Liver (tissue), 9 donors: ENCODE measurements around the gene TMEM63C. TPM values are rescaled to one million over a fixed set of nuclear protein-coding genes. Genes with fewer than 3 reads are reported as not detected.

Experiments used
- DNase-seq: peaks from one replicate; pipeline ENCODE4 v3.0.0-alpha.2; 2017; ENCODE audit warnings: low spot score
- H3K27ac ChIP-seq, 2 donors: one replicate each; pipeline ENCODE4 v1.7.0; 2013; ENCODE audit warnings: inconsistent platforms in 2 of 2, low read length in 2 of 2, control low read depth in 1 of 2, low read depth in 1 of 2, mild to moderate bottlenecking in 1 of 2
- H3K27me3 ChIP-seq, 4 donors: one replicate each; pipeline versions ENCODE4 v1.6.1 to v1.7.0; 2013; ENCODE audit warnings: low read length in 3 of 4, inconsistent platforms in 1 of 4, mild to moderate bottlenecking in 1 of 4, moderate library complexity in 1 of 4; ENCODE audit not compliant: control insufficient read depth in 4 of 4, insufficient read depth in 4 of 4
- H3K36me3 ChIP-seq, 4 donors: one replicate each; pipeline versions ENCODE4 v1.6.1 to v1.7.0; 2013; ENCODE audit warnings: low read length in 3 of 4, mild to moderate bottlenecking in 3 of 4, low read depth in 1 of 4, moderate library complexity in 1 of 4; ENCODE audit not compliant: control insufficient read depth in 4 of 4, insufficient read depth in 3 of 4
- H3K4me1 ChIP-seq, 4 donors: one replicate each; pipeline versions ENCODE4 v1.6.1 to v1.7.0; 2013; ENCODE audit warnings: low read length in 3 of 4, mild to moderate bottlenecking in 3 of 4, moderate library complexity in 1 of 4; ENCODE audit not compliant: control insufficient read depth in 4 of 4, insufficient read depth in 4 of 4
- H3K4me3 ChIP-seq, 3 donors: one replicate each; pipeline versions ENCODE4 v1.6.1 to v1.7.0; 2013; ENCODE audit warnings: low read length in 3 of 3, control low read depth in 1 of 3, low read depth in 1 of 3, mild to moderate bottlenecking in 1 of 3
- H3K9ac ChIP-seq, 2 donors: one replicate each; pipeline ENCODE4 v1.7.0; 2013; ENCODE audit warnings: low read length in 2 of 2, mild to moderate bottlenecking in 2 of 2, moderate library complexity in 2 of 2, control low read depth in 1 of 2, low read depth in 1 of 2
- H3K9me3 ChIP-seq, 4 donors: one replicate each; pipeline versions ENCODE4 v1.6.1 to v1.7.0; 2013; ENCODE audit warnings: low read length in 3 of 4; ENCODE audit not compliant: control insufficient read depth in 4 of 4
- EGR1 ChIP-seq, 2 donors: IDR thresholded peaks; 2 replicates each; pipeline ENCODE4 v1.6.1; 2016 to 2018; ENCODE audit warnings: antibody characterized with exemption in 2 of 2, low read depth in 2 of 2
- FOXA1 ChIP-seq: IDR thresholded peaks from 2 replicates; pipeline ENCODE4 v1.6.1; 2016; ENCODE audit warnings: antibody characterized with exemption
- FOXA2 ChIP-seq: IDR thresholded peaks from 2 replicates; pipeline ENCODE4 v1.6.1; 2016; ENCODE audit warnings: antibody characterized with exemption
- GABPA ChIP-seq, 2 donors: IDR thresholded peaks in 1 of 2; conservative IDR thresholded peaks in 1 of 2; 2 replicates each; pipeline ENCODE4 v1.6.1; 2016; ENCODE audit warnings: antibody characterized with exemption in 2 of 2, mild to moderate bottlenecking in 1 of 2, moderate library complexity in 1 of 2
- HNF4A ChIP-seq, 2 donors: conservative IDR thresholded peaks; 2 replicates each; pipeline ENCODE4 v1.6.1; 2016; ENCODE audit warnings: antibody characterized with exemption in 2 of 2, mild to moderate bottlenecking in 2 of 2
- HNF4G ChIP-seq: IDR thresholded peaks from 2 replicates; pipeline ENCODE4 v1.6.1; 2016; ENCODE audit warnings: antibody characterized with exemption
- JUND ChIP-seq, 2 donors: IDR thresholded peaks; 2 replicates each; pipeline ENCODE4 v1.6.1; 2016; ENCODE audit warnings: antibody characterized with exemption in 2 of 2
- NR2F2 ChIP-seq: IDR thresholded peaks from 2 replicates; pipeline ENCODE4 v1.6.1; 2016; ENCODE audit warnings: antibody characterized with exemption
- RAD21 ChIP-seq, 2 donors: IDR thresholded peaks; 2 replicates each; pipeline ENCODE4 v1.6.1; 2016; ENCODE audit warnings: antibody characterized with exemption in 2 of 2, mild to moderate bottlenecking in 2 of 2
- RXRA ChIP-seq, 2 donors: IDR thresholded peaks; 2 replicates each; pipeline ENCODE4 v1.6.1; 2017 to 2018; ENCODE audit warnings: antibody characterized with exemption in 2 of 2, mild to moderate bottlenecking in 1 of 2
- SP1 ChIP-seq: IDR thresholded peaks from 2 replicates; pipeline ENCODE4 v1.6.1; 2018; ENCODE audit warnings: antibody characterized with exemption, mild to moderate bottlenecking
- YY1 ChIP-seq: IDR thresholded peaks from 2 replicates; pipeline ENCODE4 v1.6.1; 2016; ENCODE audit warnings: antibody characterized with exemption, mild to moderate bottlenecking
- WGBS: extraction: QIAGEN DNeasy Blood & Tissue Kit; methylation state at CpG from one replicate; pipeline ENCODE4 v1.1.7; 2013; 5-methylcytosine and 5-hydroxymethylcytosine counted together
- polyA plus RNA-seq, 2 donors: library from polyadenylated mRNA; stranded (reverse) in 1 of 2; unstranded in 1 of 2; fragments of 200-250 nt in 1 of 2; fragments of >200 nt in 1 of 2; fragmentation: Nextera tagmentation in 1 of 2; extraction: Ambion mirVana in 1 of 2; gene quantifications; one replicate each; pipeline versions ENCODE4 v1.2.1 to v1.2.3, GENCODE V29; 2013 to 2015
- total RNA-seq, 2 donors: library from RNA; depleted of rRNA; stranded (reverse); fragments of >200 nt; gene quantifications; one replicate each; pipeline ENCODE4 v1.2.3, GENCODE V29; 2014
- TF ChIP-seq, protein P1 (sequence below): fragments of 150-350 bp; IDR thresholded peaks from 2 replicates; pipeline ENCODE4 v1.5.1; 2017; ENCODE audit warnings: improper control_type of control experiment, low read depth, low read length; ENCODE audit not compliant: missing input control
- TF ChIP-seq, protein P2 (sequence below): IDR thresholded peaks from 2 replicates; pipeline ENCODE4 v1.6.1; 2016; ENCODE audit warnings: antibody characterized with exemption
- TF ChIP-seq, protein P3 (sequence below): IDR thresholded peaks from 2 replicates; pipeline ENCODE4 v1.6.1; 2016; ENCODE audit warnings: antibody characterized with exemption, mild to moderate bottlenecking
- TF ChIP-seq, protein P4 (sequence below): IDR thresholded peaks from 2 replicates; pipeline ENCODE4 v1.6.1; 2016; ENCODE audit warnings: antibody characterized with exemption
- TF ChIP-seq, protein P5 (sequence below): IDR thresholded peaks from 2 replicates; pipeline ENCODE4 v1.6.1; 2016; ENCODE audit warnings: antibody characterized with exemption
- donor health status: healthy.
- donor health status: healthy.
- donor health status: healthy.
- donor health status: healthy.
- donor health status: healthy.

Gene TMEM63C
- total and polyA plus RNA-seq, 4 donors = 0.13 to 1.6 (median 0.25) TPM; not detected in 1

DNA sequence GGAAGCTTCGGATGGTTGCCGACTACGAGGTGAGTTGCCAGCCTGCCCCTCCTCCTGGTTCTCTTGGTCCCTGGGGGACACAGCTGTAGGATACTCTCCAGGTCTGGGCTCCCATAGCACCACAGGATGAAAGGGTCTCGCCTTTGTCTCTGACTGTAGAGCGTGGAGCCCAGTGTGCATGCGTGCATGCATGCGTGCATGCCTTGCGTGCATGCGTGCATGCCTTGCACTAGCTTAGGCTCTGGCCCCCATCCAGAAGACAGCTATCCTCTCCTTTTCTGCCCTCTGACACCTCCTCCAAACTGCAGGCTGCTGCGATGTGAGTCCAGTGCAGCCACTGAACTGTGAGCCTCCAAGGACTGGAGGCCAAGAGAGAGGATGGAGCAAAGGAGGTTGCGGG, 70.3 kb downstream of the TMEM63C start:
- Histone ChIP-seq H3K36me3 (no peaks in the 10 kb centered on the region), H3K4me1 (no peaks in the 10 kb centered on the region), H3K27ac (no peak overlapping the region), H3K4me3 (no peak overlapping the region), H3K9me3 (no peaks in the 10 kb centered on the region), H3K9ac (no peak overlapping the region), H3K27me3 (peaks cover 0 to 4% (median 0%) of the 10 kb centered on the region in 4 donors)
- 95% methylated on average over 11 of the region's 11 CpGs for WGBS
- TF ChIP-seq HNF4A (conservative IDR thresholded peaks at IDR 0.05) (no peak), JUND (IDR thresholded peaks at IDR 0.05) (no peak), SP1 (no peak), HNF4G (no peak), FOXA1 (no peak), YY1 (no peak), EGR1 (IDR thresholded peaks at IDR 0.05; ENCODE audit: low read depth in 2 of 2) (no peak)
- TF ChIP-seq, protein P1, sequence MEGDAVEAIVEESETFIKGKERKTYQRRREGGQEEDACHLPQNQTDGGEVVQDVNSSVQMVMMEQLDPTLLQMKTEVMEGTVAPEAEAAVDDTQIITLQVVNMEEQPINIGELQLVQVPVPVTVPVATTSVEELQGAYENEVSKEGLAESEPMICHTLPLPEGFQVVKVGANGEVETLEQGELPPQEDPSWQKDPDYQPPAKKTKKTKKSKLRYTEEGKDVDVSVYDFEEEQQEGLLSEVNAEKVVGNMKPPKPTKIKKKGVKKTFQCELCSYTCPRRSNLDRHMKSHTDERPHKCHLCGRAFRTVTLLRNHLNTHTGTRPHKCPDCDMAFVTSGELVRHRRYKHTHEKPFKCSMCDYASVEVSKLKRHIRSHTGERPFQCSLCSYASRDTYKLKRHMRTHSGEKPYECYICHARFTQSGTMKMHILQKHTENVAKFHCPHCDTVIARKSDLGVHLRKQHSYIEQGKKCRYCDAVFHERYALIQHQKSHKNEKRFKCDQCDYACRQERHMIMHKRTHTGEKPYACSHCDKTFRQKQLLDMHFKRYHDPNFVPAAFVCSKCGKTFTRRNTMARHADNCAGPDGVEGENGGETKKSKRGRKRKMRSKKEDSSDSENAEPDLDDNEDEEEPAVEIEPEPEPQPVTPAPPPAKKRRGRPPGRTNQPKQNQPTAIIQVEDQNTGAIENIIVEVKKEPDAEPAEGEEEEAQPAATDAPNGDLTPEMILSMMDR = no peak
- TF ChIP-seq, protein P2, sequence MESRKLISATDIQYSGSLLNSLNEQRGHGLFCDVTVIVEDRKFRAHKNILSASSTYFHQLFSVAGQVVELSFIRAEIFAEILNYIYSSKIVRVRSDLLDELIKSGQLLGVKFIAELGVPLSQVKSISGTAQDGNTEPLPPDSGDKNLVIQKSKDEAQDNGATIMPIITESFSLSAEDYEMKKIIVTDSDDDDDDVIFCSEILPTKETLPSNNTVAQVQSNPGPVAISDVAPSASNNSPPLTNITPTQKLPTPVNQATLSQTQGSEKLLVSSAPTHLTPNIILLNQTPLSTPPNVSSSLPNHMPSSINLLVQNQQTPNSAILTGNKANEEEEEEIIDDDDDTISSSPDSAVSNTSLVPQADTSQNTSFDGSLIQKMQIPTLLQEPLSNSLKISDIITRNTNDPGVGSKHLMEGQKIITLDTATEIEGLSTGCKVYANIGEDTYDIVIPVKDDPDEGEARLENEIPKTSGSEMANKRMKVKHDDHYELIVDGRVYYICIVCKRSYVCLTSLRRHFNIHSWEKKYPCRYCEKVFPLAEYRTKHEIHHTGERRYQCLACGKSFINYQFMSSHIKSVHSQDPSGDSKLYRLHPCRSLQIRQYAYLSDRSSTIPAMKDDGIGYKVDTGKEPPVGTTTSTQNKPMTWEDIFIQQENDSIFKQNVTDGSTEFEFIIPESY = no peak
- TF ChIP-seq, protein P3, sequence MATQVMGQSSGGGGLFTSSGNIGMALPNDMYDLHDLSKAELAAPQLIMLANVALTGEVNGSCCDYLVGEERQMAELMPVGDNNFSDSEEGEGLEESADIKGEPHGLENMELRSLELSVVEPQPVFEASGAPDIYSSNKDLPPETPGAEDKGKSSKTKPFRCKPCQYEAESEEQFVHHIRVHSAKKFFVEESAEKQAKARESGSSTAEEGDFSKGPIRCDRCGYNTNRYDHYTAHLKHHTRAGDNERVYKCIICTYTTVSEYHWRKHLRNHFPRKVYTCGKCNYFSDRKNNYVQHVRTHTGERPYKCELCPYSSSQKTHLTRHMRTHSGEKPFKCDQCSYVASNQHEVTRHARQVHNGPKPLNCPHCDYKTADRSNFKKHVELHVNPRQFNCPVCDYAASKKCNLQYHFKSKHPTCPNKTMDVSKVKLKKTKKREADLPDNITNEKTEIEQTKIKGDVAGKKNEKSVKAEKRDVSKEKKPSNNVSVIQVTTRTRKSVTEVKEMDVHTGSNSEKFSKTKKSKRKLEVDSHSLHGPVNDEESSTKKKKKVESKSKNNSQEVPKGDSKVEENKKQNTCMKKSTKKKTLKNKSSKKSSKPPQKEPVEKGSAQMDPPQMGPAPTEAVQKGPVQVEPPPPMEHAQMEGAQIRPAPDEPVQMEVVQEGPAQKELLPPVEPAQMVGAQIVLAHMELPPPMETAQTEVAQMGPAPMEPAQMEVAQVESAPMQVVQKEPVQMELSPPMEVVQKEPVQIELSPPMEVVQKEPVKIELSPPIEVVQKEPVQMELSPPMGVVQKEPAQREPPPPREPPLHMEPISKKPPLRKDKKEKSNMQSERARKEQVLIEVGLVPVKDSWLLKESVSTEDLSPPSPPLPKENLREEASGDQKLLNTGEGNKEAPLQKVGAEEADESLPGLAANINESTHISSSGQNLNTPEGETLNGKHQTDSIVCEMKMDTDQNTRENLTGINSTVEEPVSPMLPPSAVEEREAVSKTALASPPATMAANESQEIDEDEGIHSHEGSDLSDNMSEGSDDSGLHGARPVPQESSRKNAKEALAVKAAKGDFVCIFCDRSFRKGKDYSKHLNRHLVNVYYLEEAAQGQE = no peak
- TF ChIP-seq, protein P4, sequence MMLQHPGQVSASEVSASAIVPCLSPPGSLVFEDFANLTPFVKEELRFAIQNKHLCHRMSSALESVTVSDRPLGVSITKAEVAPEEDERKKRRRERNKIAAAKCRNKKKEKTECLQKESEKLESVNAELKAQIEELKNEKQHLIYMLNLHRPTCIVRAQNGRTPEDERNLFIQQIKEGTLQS = no peak
- DNase-seq = no peak

DNA sequence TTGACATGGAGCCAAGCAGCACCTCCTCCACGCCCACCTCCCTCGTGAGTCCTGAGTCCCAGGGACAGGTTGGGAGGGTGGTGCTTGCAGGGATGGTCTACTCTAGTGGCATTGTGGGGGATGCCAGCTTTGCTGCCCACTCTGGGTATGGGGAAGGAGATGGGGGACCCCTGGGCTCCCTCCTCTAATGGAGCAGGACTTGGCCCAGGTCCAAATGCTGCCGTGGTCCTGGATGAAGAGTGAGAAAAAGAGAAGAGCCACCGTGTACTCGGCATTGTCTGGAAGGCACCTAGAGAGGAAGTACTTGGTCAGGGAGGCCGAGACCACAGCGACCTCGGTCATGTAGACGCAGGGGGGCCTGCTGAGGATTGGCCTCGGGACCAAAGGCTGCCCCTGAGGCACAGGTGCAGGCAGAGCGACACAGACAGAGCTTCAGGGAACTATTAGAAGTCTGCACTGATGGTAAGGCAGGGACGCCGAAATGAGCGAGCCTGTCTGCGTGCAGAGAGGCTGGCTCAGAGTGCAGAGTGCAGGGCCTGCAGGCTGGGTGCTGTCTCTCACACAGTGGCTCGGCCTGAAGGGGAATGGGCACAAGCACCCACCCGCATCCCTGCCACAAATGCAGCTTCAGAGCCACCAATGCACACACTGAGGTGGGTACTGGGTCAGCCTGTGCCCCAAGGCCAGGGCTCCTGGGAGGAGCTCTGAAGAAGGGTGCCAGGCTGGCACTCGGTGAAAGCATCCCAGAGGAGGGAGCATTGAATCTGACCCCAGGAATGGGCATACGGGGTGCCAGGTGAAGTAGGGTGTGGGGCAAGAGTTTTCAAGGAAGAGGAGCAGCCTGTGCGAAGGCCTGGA, 72.0 kb downstream of the TMEM63C start:
- Histone ChIP-seq H3K9ac (no peak overlapping the region), H3K4me3 (no peak overlapping the region), H3K36me3 (no peaks in the 10 kb centered on the region), H3K4me1 (no peaks in the 10 kb centered on the region), H3K27me3 (peaks cover 0 to 4% (median 0%) of the 10 kb centered on the region in 4 donors), H3K9me3 (no peaks in the 10 kb centered on the region), H3K27ac (no peak overlapping the region)
- 74% methylated on average over 20 of the region's 20 CpGs for WGBS
- DNase-seq = no peak
- TF ChIP-seq GABPA (IDR thresholded peaks at IDR 0.05 in 1 of 2, conservative IDR thresholded peaks at IDR 0.05 in 1 of 2) (no peak), EGR1 (IDR thresholded peaks at IDR 0.05; ENCODE audit: low read depth in 2 of 2) (no peak), SP1 (no peak), RAD21 (IDR thresholded peaks at IDR 0.05) (no peak), FOXA1 (no peak), RXRA (IDR thresholded peaks at IDR 0.05) (no peak), NR2F2 (no peak), YY1 (no peak), JUND (IDR thresholded peaks at IDR 0.05) (no peak), FOXA2 (no peak), HNF4G (no peak)
- TF ChIP-seq, protein P5, sequence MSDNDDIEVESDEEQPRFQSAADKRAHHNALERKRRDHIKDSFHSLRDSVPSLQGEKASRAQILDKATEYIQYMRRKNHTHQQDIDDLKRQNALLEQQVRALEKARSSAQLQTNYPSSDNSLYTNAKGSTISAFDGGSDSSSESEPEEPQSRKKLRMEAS = no peak
- TF ChIP-seq, protein P4 = no peak
- TF ChIP-seq, protein P2 = no peak
